Muscle layer of colon (tissue), 2 donors: Measurements from ENCODE around the gene ZNF541.

ENCODE experiments used
- H3K27ac ChIP-seq: one replicate; pipeline ENCODE4 v1.7.0; 2013; ENCODE audit warnings: low read depth, mild to moderate bottlenecking, low read length, moderate library complexity
- H3K27me3 ChIP-seq, 2 donors: one replicate each; pipeline ENCODE4 v1.7.0; 2013; ENCODE audit warnings: low read length in 2 of 2, mild to moderate bottlenecking in 2 of 2; ENCODE audit not compliant: insufficient read depth in 2 of 2, control insufficient read depth in 1 of 2
- H3K36me3 ChIP-seq: one replicate; pipeline ENCODE4 v1.7.0; 2013; ENCODE audit warnings: mild to moderate bottlenecking, low read length; ENCODE audit not compliant: insufficient read depth
- H3K4me1 ChIP-seq: one replicate; pipeline ENCODE4 v1.7.0; 2013; ENCODE audit warnings: mild to moderate bottlenecking, low read length; ENCODE audit not compliant: insufficient read depth
- H3K4me3 ChIP-seq, 2 donors: one replicate each; pipeline ENCODE4 v1.7.0; 2013; ENCODE audit warnings: low read length in 2 of 2, low read depth in 1 of 2, mild to moderate bottlenecking in 1 of 2, moderate library complexity in 1 of 2
- H3K9ac ChIP-seq: one replicate; pipeline ENCODE4 v1.7.0; 2013; ENCODE audit warnings: low read length
- H3K9me3 ChIP-seq: one replicate; pipeline ENCODE4 v1.7.0; 2013; ENCODE audit warnings: mild to moderate bottlenecking, low read length
- donor health status: abdominal sarcoma.
- donor health status: Adenocarcinoma of cecum.

Gene ZNF541

GRCh38 chr19:47550129-47550528 is 22.8 kb downstream of the ZNF541 start:
- Histone ChIP-seq H3K36me3 (no peaks in the 10 kb centered on the region), H3K9me3 (no peaks in the 10 kb centered on the region), H3K9ac (no peak overlapping the region), H3K27me3 (peaks cover 0 to 6% of the 10 kb centered on the region in 2 donors), H3K4me3 (no peak overlapping the region), H3K27ac (no peak overlapping the region), H3K4me1 (no peaks in the 10 kb centered on the region)

GRCh38 chr19:47549261-47549862 is 23.6 kb downstream of the ZNF541 start:
- Histone ChIP-seq H3K27ac (no peak overlapping the region), H3K27me3 (peaks cover 0 to 6% of the 10 kb centered on the region in 2 donors), H3K4me1 (no peaks in the 10 kb centered on the region), H3K9me3 (no peaks in the 10 kb centered on the region), H3K9ac (no peak overlapping the region), H3K36me3 (no peaks in the 10 kb centered on the region), H3K4me3 (no peak overlapping the region)

GRCh38 chr19:47547199-47547598 is 25.7 kb downstream of the ZNF541 start:
- H3K36me3 ChIP-seq, result no peaks in the 10 kb centered on the region
- H3K4me3 ChIP-seq, result no peak overlapping the region
- H3K27ac ChIP-seq, result no peak overlapping the region
- H3K9ac ChIP-seq, result no peak overlapping the region
- H3K4me1 ChIP-seq, result peaks cover 2% of the 10 kb centered on the region
- no peaks in the 10 kb centered on the region for H3K9me3 ChIP-seq
- H3K27me3 ChIP-seq, result peaks cover 0 to 6% of the 10 kb centered on the region in 2 donors

- H3K4me3 ChIP-seq, result no peak overlapping the region
- no peaks in the 10 kb centered on the region for H3K36me3 ChIP-seq
- H3K27ac ChIP-seq, result no peak overlapping the region
- no peaks in the 10 kb centered on the region for H3K9me3 ChIP-seq
- no peak overlapping the region for H3K9ac ChIP-seq
- peaks cover 14% of the 10 kb centered on the region for H3K4me1 ChIP-seq
- H3K27me3 ChIP-seq, result peaks cover 0 to 6% of the 10 kb centered on the region in 2 donors
Observed at GRCh38 chr19:47545061-47545948, 27.6 kb downstream of the ZNF541 start.

GRCh38 chr19:47544476-47544875 is 28.5 kb downstream of the ZNF541 start:
- no peaks in the 10 kb centered on the region for H3K9me3 ChIP-seq
- peaks cover 22% of the 10 kb centered on the region for H3K4me1 ChIP-seq
- no peak overlapping the region for H3K4me3 ChIP-seq
- no peak overlapping the region for H3K9ac ChIP-seq
- no peak overlapping the region for H3K27ac ChIP-seq
- H3K36me3 ChIP-seq, result no peaks in the 10 kb centered on the region
- peaks cover 0 to 6% of the 10 kb centered on the region in 2 donors for H3K27me3 ChIP-seq

GRCh38 chr19:47544075-47544474 is 28.9 kb downstream of the ZNF541 start:
- no peak overlapping the region for H3K27ac ChIP-seq
- H3K4me3 ChIP-seq, result no peak overlapping the region
- H3K9me3 ChIP-seq, result no peaks in the 10 kb centered on the region
- peaks cover 23% of the 10 kb centered on the region for H3K4me1 ChIP-seq
- no peaks in the 10 kb centered on the region for H3K36me3 ChIP-seq
- peaks cover 0 to 6% of the 10 kb centered on the region in 2 donors for H3K27me3 ChIP-seq
- no peak overlapping the region for H3K9ac ChIP-seq

- Histone ChIP-seq H3K27ac (peak overlapping the region; percentile 85), H3K9ac (no peak overlapping the region), H3K36me3 (no peaks in the 10 kb centered on the region), H3K4me3 (peak overlapping the region in 1 of 2 donors; percentile 0), H3K9me3 (no peaks in the 10 kb centered on the region), H3K27me3 (peaks cover 0 to 6% of the 10 kb centered on the region in 2 donors), H3K4me1 (peaks cover 23% of the 10 kb centered on the region)
Observed at GRCh38 chr19:47542030-47542475, 30.9 kb downstream of the ZNF541 start.

- peak overlapping the region in 1 of 2 donors; percentile 0 for H3K4me3 ChIP-seq
- H3K27me3 ChIP-seq, result peaks cover 0 to 6% of the 10 kb centered on the region in 2 donors
- no peaks in the 10 kb centered on the region for H3K9me3 ChIP-seq
- no peak overlapping the region for H3K9ac ChIP-seq
- H3K4me1 ChIP-seq, result peaks cover 23% of the 10 kb centered on the region
- H3K27ac ChIP-seq, result peak overlapping the region; percentile 85
- H3K36me3 ChIP-seq, result no peaks in the 10 kb centered on the region
Observed at GRCh38 chr19:47541518-47541917, 31.4 kb downstream of the ZNF541 start.

GRCh38 chr19:47540748-47541147 is 32.2 kb downstream of the ZNF541 start:
- no peaks in the 10 kb centered on the region for H3K9me3 ChIP-seq
- H3K4me3 ChIP-seq, result no peak overlapping the region
- H3K4me1 ChIP-seq, result peaks cover 23% of the 10 kb centered on the region
- no peaks in the 10 kb centered on the region for H3K36me3 ChIP-seq
- H3K27me3 ChIP-seq, result peaks cover 0 to 6% of the 10 kb centered on the region in 2 donors
- H3K9ac ChIP-seq, result no peak overlapping the region
- peak overlapping the region; percentile 85 for H3K27ac ChIP-seq

GRCh38 chr19:47539747-47540311 is 33.1 kb downstream of the ZNF541 start:
- Histone ChIP-seq H3K27me3 (no peaks in the 10 kb centered on the region), H3K9me3 (no peaks in the 10 kb centered on the region), H3K36me3 (no peaks in the 10 kb centered on the region), H3K4me3 (no peak overlapping the region), H3K9ac (no peak overlapping the region), H3K27ac (peak overlapping the region; percentile 85), H3K4me1 (peaks cover 23% of the 10 kb centered on the region)

GRCh38 chr19:47538812-47539211 is 34.1 kb downstream of the ZNF541 start:
- Histone ChIP-seq H3K27me3 (no peaks in the 10 kb centered on the region), H3K9ac (no peak overlapping the region), H3K27ac (no peak overlapping the region)

More at GRCh38 chr19:47538812-47539211, 34.1 kb downstream of the ZNF541 start:
- Histone ChIP-seq H3K4me3 (no peak overlapping the region), H3K36me3 (no peaks in the 10 kb centered on the region), H3K9me3 (no peaks in the 10 kb centered on the region), H3K4me1 (peaks cover 23% of the 10 kb centered on the region)
